Measurements from ENCODE around the gene LRMDA.

DNA sequence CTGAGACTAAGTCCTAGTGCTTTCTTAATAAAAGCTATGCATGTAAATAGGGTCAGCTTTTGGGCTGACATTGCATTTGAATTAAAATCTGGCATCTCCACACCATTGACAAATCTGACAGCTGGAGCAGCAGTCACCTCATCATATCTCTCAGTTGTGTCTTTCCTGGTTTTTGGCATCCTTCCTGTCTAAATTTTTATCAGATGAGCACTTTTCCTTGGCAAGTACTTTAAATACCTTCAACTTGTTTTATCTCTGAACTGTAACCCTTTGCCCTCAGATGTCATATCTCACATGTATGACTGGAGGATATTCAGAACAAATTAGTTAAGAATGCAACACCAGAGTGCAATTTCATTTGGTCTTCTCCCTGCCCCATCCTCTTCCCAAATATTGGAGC lies 1066.2 kb downstream of the LRMDA start:
- TF ChIP-seq CTCF (IDR thresholded peaks at IDR 0.05) = no peak
- no peak for TF ChIP-seq EZH2 (IDR thresholded peaks at IDR 0.05; ENCODE audit: borderline replicate concordance, insufficient read depth, low read depth, low read length, poor library complexity, severe bottlenecking)
